ENCODE measurements around the gene TMEM254.
"Not testable (repeated sequence)": the region's sequence is repeated elsewhere in the genome, so short reads cannot be mapped to it uniquely, and the experiment has no call there.

The TMEM254 gene

GRCh38 chr10:80131499-80131901 is 53.0 kb downstream of the TMEM254 start:
- H4K20me1 ChIP-seq (ENCODE audit: control insufficient read depth, insufficient read depth, low read depth, low read length): no peaks in the 10 kb centered on the region
- H3K4me1 ChIP-seq (ENCODE audit: control insufficient read depth, low read length): no peaks in the 10 kb centered on the region
- H3K9me2 ChIP-seq (replicated peaks; ENCODE audit: control insufficient read depth, low read length): no peaks in the 10 kb centered on the region
- 0 out of 2 replicates have a peak, but pooled peaks cover 3% of the 10 kb centered on the region for H3K27me3 ChIP-seq (ENCODE audit: control insufficient read depth, low read length)
- H3F3A ChIP-seq (ENCODE audit: control insufficient read depth, insufficient read depth): no peaks in the 10 kb centered on the region
- no peak overlapping the region for H3K4me2 ChIP-seq (ENCODE audit: low read length)
- H3K79me2 ChIP-seq (ENCODE audit: control insufficient read depth, low read length): no peaks in the 10 kb centered on the region
- H3K36me3 ChIP-seq (ENCODE audit: control insufficient read depth, low read length): no peaks in the 10 kb centered on the region
- no peak overlapping the region for H3K27ac ChIP-seq (ENCODE audit: low read depth, low read length)
- no peaks in the 10 kb centered on the region for H3K9me3 ChIP-seq (ENCODE audit: control insufficient read depth, insufficient read depth, low read length)
- H3K4me3 ChIP-seq (ENCODE audit: low read length): no peak overlapping the region
- TF ChIP-seq, protein P1, sequence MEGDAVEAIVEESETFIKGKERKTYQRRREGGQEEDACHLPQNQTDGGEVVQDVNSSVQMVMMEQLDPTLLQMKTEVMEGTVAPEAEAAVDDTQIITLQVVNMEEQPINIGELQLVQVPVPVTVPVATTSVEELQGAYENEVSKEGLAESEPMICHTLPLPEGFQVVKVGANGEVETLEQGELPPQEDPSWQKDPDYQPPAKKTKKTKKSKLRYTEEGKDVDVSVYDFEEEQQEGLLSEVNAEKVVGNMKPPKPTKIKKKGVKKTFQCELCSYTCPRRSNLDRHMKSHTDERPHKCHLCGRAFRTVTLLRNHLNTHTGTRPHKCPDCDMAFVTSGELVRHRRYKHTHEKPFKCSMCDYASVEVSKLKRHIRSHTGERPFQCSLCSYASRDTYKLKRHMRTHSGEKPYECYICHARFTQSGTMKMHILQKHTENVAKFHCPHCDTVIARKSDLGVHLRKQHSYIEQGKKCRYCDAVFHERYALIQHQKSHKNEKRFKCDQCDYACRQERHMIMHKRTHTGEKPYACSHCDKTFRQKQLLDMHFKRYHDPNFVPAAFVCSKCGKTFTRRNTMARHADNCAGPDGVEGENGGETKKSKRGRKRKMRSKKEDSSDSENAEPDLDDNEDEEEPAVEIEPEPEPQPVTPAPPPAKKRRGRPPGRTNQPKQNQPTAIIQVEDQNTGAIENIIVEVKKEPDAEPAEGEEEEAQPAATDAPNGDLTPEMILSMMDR (IDR thresholded peaks at IDR 0.05; ENCODE audit: low read depth, low read length, poor library complexity, severe bottlenecking): no peak
- no peak for TF ChIP-seq EZH2phosphoT487 (IDR thresholded peaks at IDR 0.05; ENCODE audit: borderline replicate concordance, low read length)

- no peak for TF ChIP-seq EZH2phosphoT487 (IDR thresholded peaks at IDR 0.05; ENCODE audit: borderline replicate concordance, low read length)
- TF ChIP-seq, protein P1 (IDR thresholded peaks at IDR 0.05; ENCODE audit: low read depth, low read length, poor library complexity, severe bottlenecking): no peak
- no peak within 1 kb of the TSS for H3K4me2 ChIP-seq (ENCODE audit: low read length)
These were observed 54.1 kb downstream of the TMEM254 start, which contains the start of gene PLAC9 for GRCh38 chr10:80132299-80133139. Gene PLAC9, plus strand, starts transcription at chr10:80132730. Its CDS starts 33 bp downstream, at chr10:80132763.

DNA sequence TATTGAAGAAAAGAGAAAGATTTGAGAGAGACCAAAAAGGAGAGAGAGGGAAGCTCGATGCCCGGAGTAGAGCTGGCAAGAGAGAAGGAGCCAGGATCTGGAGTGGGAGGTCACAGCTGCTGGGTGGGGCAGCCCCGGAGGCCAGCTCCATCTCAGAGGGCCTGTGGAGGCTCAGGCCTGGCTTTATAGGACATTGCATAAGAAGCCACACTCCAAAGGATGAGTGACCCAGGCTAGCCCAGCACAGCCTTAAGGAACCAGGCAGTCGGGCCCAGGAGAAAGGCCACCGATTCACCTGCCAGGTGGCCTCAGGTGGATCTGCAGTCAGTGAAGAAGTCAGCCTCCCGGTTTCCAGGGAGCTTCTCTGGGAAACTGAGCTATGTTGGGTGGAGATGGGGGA is 54.7 kb downstream of the TMEM254 start:
- Histone ChIP-seq H4K20me1 (ENCODE audit: control insufficient read depth, insufficient read depth, low read depth, low read length) (no peaks in the 10 kb centered on the region), H3K4me3 (ENCODE audit: low read length) (no peak overlapping the region), H3K36me3 (ENCODE audit: control insufficient read depth, low read length) (no peaks in the 10 kb centered on the region), H3K79me2 (ENCODE audit: control insufficient read depth, low read length) (no peaks in the 10 kb centered on the region), H3K4me2 (ENCODE audit: low read length) (no peak overlapping the region), H3K27ac (ENCODE audit: low read depth, low read length) (no peak overlapping the region), H3F3A (ENCODE audit: control insufficient read depth, insufficient read depth) (no peaks in the 10 kb centered on the region), H3K4me1 (ENCODE audit: control insufficient read depth, low read length) (no peaks in the 10 kb centered on the region), H3K9me3 (ENCODE audit: control insufficient read depth, insufficient read depth, low read length) (no peaks in the 10 kb centered on the region), H3K27me3 (ENCODE audit: control insufficient read depth, low read length) (0 out of 2 replicates have a peak, but pooled peaks cover 3% of the 10 kb centered on the region), H3K9me2 (replicated peaks; ENCODE audit: control insufficient read depth, low read length) (no peaks in the 10 kb centered on the region)
- TF ChIP-seq, protein P1 (IDR thresholded peaks at IDR 0.05; ENCODE audit: low read depth, low read length, poor library complexity, severe bottlenecking): no peak
- TF ChIP-seq EZH2phosphoT487 (IDR thresholded peaks at IDR 0.05; ENCODE audit: borderline replicate concordance, low read length): no peak

More at GRCh38 chr10:80132299-80133139, 54.1 kb downstream of the TMEM254 start, which contains the start of gene PLAC9:
- Histone ChIP-seq H3K36me3 (ENCODE audit: control insufficient read depth, low read length) (no peaks in the 10 kb centered on the region), H3K27me3 (ENCODE audit: control insufficient read depth, low read length) (0 out of 2 replicates have a peak, but pooled peaks cover 3% of the 10 kb centered on the region), H3K9me3 (ENCODE audit: control insufficient read depth, insufficient read depth, low read length) (no peaks in the 10 kb centered on the region), H3K4me1 (ENCODE audit: control insufficient read depth, low read length) (no peaks in the 10 kb centered on the region), H3K79me2 (ENCODE audit: control insufficient read depth, low read length) (no peaks in the 10 kb centered on the region), H3K9me2 (replicated peaks; ENCODE audit: control insufficient read depth, low read length) (no peaks in the 10 kb centered on the region), H3K27ac (ENCODE audit: low read depth, low read length) (no peak within 1 kb of the TSS), H3K4me3 (ENCODE audit: low read length) (no peak within 1 kb of the TSS), H4K20me1 (ENCODE audit: control insufficient read depth, insufficient read depth, low read depth, low read length) (no peaks in the 10 kb centered on the region), H3F3A (ENCODE audit: control insufficient read depth, insufficient read depth) (no peaks in the 10 kb centered on the region)

DNA sequence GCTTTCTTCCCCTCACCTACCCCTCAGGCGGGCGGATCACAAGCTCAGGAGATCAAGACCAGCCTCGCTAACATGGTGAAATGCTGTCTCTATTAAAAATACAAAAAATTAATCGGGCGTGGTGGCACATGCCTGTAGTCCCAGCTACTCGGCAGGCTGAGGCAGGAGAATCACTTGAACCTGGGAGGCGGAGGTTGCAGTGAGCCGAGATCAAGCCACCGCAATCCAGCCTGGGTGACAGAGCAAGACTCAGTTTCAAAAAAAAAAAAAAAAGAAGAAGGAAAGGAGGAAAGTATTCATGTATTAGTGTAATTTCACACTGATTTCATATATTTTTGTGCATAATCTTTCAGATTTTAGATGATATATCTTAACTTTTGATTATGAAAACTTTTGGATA is 55.2 kb downstream of the TMEM254 start:
- H3K27ac ChIP-seq (ENCODE audit: low read depth, low read length); H3K9me3 ChIP-seq (ENCODE audit: control insufficient read depth, insufficient read depth, low read length); H3K4me3 ChIP-seq (ENCODE audit: low read length); H3K36me3 ChIP-seq (ENCODE audit: control insufficient read depth, low read length); H3K4me1 ChIP-seq (ENCODE audit: control insufficient read depth, low read length); H3K9me2 ChIP-seq (replicated peaks; ENCODE audit: control insufficient read depth, low read length); H3K79me2 ChIP-seq (ENCODE audit: control insufficient read depth, low read length); H4K20me1 ChIP-seq (ENCODE audit: control insufficient read depth, insufficient read depth, low read depth, low read length); H3F3A ChIP-seq (ENCODE audit: control insufficient read depth, insufficient read depth); H3K27me3 ChIP-seq (ENCODE audit: control insufficient read depth, low read length); H3K4me2 ChIP-seq (ENCODE audit: low read length): not testable (repeated sequence)
